Mesodermal cell (in vitro differentiated cells): ENCODE measurements around the gene CWF19L1. TPM values are rescaled to one million over a fixed set of nuclear protein-coding genes. Genes with fewer than 3 reads are reported as not detected.
"Not testable (repeated sequence)": the region's sequence is repeated elsewhere in the genome, so short reads cannot be mapped to it uniquely, and the experiment has no call there.

Experiments used
- H3K27ac ChIP-seq: 2 replicates; pipeline ENCODE4 v1.7.0; 2013; ENCODE audit warnings: mild to moderate bottlenecking, low read depth, low read length, moderate library complexity; ENCODE audit not compliant: severe bottlenecking
- H3K36me3 ChIP-seq: 2 replicates; pipeline ENCODE4 v1.7.1; 2013; ENCODE audit warnings: mild to moderate bottlenecking, low read length, moderate library complexity; ENCODE audit not compliant: control insufficient read depth, insufficient read depth
- H3K4me1 ChIP-seq: one replicate; pipeline ENCODE4 v1.7.1; 2013; ENCODE audit warnings: mild to moderate bottlenecking, low read length; ENCODE audit not compliant: insufficient read depth, control insufficient read depth, poor library complexity, severe bottlenecking
- H3K4me3 ChIP-seq: 2 replicates; pipeline ENCODE4 v1.7.0; 2013; ENCODE audit warnings: low read length, control low read depth, mild to moderate bottlenecking; ENCODE audit not compliant: insufficient read depth, poor library complexity, severe bottlenecking; ENCODE audit errors: extremely low read depth
- H3K9me3 ChIP-seq: 2 replicates; pipeline ENCODE4 v1.7.1; 2013; ENCODE audit warnings: mild to moderate bottlenecking, low read length, moderate library complexity; ENCODE audit not compliant: control insufficient read depth
- WGBS, 2 experiments: methylation state at CpG; one replicate each; pipeline ENCODE4 v1.1.5; 2013; ENCODE audit warnings: missing lambda C conversion rate in 2 of 2; ENCODE audit not compliant: insufficient coverage in 2 of 2; 5-methylcytosine and 5-hydroxymethylcytosine counted together
- polyA plus RNA-seq, 2 experiments: library from polyadenylated mRNA; stranded (reverse); fragments of 50-300 nt; gene quantifications; one replicate each; pipeline ENCODE4 v1.2.3, GENCODE V29; 2013

Gene CWF19L1
- polyA plus RNA-seq (2013, experiment 1 of 2) = 24.1 TPM
- polyA plus RNA-seq (2013, experiment 2 of 2) = 22.7 TPM

DNA sequence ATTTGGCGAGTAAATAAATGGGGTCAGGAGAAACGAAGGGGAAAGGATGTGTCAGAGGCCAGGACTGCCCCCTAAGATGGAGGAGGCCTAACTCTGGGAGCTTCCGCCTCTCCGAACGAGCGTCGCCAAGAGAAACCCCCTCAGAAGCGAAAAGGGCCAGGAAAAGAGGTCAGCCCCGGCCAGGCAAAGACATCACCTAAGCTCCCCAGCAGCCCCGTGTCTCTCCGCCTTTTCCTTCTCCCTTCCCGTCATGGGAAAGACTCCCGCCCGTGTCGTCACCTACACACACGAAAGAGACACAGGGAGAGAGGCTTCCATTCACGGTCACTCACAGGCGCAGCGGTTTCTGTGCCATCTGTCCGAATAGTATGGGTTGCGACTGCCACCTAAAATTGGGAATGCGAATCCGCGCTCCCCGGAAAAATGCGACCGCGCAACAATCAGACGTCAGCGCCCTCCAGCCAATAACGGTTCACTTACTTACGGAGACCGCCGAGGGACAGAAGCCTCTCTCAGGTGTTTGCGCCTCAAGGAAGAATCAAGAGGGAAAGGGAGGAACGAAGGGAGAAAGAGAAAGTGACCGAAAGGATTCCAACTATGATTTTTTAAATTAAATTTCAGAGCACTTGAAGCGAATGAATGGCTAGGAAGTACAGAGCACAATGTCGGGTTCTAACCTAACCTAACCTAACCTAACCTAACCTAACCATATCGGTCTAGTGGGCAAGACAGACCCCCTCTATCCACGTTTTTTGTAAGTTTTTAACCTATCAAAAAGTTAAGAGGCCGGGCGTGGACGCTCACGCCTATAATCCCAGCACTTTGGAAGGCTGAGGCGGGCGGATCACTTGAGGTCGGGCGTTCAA is at the start of gene CWF19L1:
Gene CWF19L1, minus strand, starts transcription at position 400 of the 866 bp plus-strand sequence. Its CDS starts 45 bp downstream, at position 355.
- Histone ChIP-seq H3K4me3 (peak within 1 kb of the TSS; percentile 84), H3K9me3 (no peaks in the 10 kb centered on the region), H3K4me1 (no peaks in the 10 kb centered on the region), H3K27ac (peak within 1 kb of the TSS; percentile 87), H3K36me3 (no peaks in the 10 kb centered on the region)
- 9 to 11% methylated on average over 41 to 43 of the region's 49 CpGs for WGBS, 2 experiments

DNA sequence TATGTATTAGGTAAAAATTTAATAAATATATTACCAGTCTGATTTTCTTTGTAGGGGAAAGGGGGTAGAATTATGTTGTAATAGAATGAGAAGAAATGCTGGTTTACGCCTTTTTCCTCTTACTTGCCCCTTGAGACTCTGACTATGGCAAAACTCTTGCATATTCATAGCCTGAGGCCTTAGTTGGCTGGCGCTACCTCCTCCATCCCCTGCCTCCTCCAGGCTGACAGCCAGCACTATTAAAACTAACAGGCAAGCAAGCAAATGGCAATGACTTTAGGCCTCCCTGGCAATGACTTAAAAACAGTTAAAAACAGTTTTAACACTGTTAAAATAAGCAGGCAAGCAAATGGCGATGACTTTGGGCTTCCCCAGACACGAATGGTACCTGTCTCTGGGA is 48.2 kb upstream of the CWF19L1 start:
- no peaks in the 10 kb centered on the region for H3K4me1 ChIP-seq
- H3K27ac ChIP-seq = no peak overlapping the region
- no peaks in the 10 kb centered on the region for H3K9me3 ChIP-seq
- H3K36me3 ChIP-seq = no peaks in the 10 kb centered on the region
- WGBS, 2 experiments = 77 to 98% methylated on average over 3 of the region's 4 CpGs
- no peak overlapping the region for H3K4me3 ChIP-seq

DNA sequence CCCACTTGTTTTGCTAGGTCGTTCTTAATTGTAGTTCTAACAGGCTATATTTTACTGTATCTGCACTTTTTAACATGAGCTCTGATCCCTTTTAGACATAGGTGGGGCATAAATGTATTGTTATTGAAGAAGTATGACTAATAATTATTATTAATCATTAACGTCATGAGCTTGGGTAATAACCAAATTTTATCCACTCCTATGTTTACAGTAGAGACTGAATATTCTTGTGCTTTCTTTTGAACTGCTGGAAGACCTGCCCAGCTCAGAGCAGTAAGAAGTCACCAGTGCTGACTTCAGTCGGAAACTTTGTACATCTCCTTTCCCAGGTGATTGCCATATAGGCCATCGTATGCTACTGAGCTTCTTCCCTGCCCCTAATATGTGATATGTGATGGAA is 43.9 kb upstream of the CWF19L1 start:
- no peak overlapping the region for H3K4me3 ChIP-seq
- H3K9me3 ChIP-seq = no peaks in the 10 kb centered on the region
- H3K36me3 ChIP-seq = no peaks in the 10 kb centered on the region
- H3K4me1 ChIP-seq = no peaks in the 10 kb centered on the region
- H3K27ac ChIP-seq = no peak overlapping the region
- WGBS, 2 experiments = 100% methylated on average over 1 of the region's 4 CpGs; no CpG with 5 or more reads in 1 of the 2 experiments

DNA sequence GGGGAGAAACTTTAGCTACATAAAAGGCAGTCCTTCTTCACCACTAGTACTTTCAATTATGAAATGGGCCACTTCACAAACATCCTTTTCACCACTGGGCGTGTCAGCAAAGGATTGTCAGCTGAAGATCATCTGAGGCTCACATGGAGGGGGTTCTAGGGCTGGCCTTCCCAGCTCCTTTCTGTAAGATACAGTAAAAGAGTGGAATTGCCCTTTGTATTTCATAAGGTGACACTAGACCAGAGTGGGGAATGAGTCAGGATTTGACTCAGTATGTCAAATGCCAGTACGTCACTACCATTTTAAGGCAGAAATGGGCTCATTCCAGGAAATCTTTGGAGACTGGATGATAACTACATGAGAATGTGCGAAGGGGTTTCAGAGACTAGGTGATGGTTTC is 40.2 kb upstream of the CWF19L1 start:
- H3K9me3 ChIP-seq = no peaks in the 10 kb centered on the region
- no peak overlapping the region for H3K4me3 ChIP-seq
- no peaks in the 10 kb centered on the region for H3K4me1 ChIP-seq
- 78 to 89% methylated on average over 1 to 2 of the region's 3 CpGs for WGBS, 2 experiments
- no peaks in the 10 kb centered on the region for H3K36me3 ChIP-seq
- no peak overlapping the region for H3K27ac ChIP-seq

DNA sequence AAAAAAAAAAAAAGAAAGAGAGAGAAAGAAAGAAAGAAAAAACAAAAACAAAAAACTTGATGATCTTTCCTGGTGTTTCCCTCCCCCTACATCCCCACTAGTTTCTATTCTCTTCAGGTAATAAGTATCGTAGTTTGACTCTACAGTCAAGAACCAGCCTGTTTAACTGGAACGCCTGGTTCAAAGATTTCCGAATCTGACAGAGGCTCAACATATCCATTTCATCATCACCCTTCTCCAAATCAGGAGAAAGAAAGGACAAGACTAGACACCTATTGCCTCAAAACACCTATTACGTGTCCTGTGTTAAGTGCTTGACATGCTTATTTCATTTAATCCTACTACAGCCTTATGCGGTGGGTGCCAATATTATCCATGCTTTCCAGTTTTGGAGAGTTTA is 39.4 kb upstream of the CWF19L1 start:
- WGBS, 2 experiments = 100% methylated on average over 2 to 3 of the region's 5 CpGs
- H3K9me3 ChIP-seq = no peaks in the 10 kb centered on the region

DNA sequence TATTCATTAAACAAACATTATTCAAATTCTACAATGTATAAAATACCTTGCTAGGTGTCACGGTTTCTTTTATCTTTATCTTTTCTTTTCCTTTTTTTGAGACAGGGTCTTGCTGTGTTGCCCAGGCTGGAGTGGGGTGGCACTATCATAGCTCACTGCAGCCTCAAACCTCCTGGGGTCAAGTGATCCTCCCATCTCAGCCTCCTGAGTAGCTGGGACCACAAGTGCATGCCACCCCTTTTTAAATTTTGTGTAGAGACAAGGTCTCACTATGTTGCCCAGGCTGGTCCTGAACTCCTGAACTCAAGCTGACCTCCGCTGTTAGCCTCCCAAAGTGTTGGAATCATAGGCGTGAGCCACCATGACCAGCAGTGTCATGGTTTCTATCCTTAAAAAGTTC is 37.0 kb upstream of the CWF19L1 start:
- WGBS, 2 experiments = 69 to 87% methylated on average over 3 of the region's 3 CpGs
- Histone ChIP-seq H3K27ac (no peak overlapping the region), H3K36me3 (no peaks in the 10 kb centered on the region), H3K4me1 (no peaks in the 10 kb centered on the region), H3K4me3 (no peak overlapping the region), H3K9me3 (no peaks in the 10 kb centered on the region)

More for the DNA sequence above, 39.4 kb upstream of the CWF19L1 start:
- Histone ChIP-seq H3K4me3 (no peak overlapping the region), H3K4me1 (no peaks in the 10 kb centered on the region), H3K36me3 (no peaks in the 10 kb centered on the region), H3K27ac (no peak overlapping the region)

DNA sequence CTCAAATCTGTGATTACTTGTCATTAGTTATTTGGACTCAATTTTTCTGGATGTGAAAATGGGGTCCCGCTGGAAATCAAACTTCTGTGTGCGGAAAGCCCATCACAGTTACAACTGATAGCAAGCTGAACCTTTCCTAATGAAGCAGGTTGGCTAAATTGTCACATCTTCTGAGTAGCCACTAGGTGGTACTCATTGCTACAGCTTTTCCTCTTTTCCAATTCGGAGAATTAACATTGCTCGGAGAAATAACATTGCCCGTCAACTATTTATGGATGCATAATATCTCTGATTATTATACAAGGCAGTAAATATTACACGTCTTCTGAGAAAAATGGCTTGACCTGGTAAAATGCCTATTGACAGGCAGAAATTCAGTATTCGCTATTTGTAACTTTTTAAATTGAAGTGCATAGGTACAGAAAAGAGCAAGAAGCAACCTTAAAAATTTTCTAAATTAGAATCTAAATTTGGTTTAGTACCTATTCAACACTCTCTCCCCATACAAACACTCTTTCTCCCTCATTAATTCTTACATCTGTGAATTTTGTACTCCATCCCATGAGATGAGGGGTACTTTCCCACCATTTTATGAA is 36.4 kb upstream of the CWF19L1 start:
- 33 to 57% methylated on average over 2 to 4 of the region's 7 CpGs for WGBS, 2 experiments
- no peaks in the 10 kb centered on the region for H3K9me3 ChIP-seq
- H3K4me3 ChIP-seq = no peak overlapping the region

DNA sequence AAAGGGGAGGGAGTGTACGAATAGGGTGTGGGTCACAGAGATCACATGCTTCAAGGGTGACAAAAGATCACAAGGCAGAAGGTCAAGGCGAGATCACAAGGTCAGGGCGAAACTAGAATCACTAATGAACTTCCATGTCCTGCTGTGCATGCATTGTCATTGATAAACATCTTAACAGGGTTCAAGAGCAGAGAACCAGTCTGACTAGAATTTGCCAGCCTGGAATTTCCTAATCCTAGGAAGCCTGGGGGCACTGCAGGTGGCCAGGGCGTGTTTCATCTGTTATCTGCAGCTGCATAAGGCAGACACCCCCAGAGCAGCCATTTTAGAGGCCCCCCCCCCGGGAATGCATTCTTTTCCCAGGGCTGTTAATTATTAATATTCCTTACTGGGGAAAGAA is 33.7 kb upstream of the CWF19L1 start:
- H3K27ac ChIP-seq, H3K4me3 ChIP-seq, H3K36me3 ChIP-seq, H3K4me1 ChIP-seq, H3K9me3 ChIP-seq: not testable (repeated sequence)
- WGBS, 2 experiments = 60 to 73% methylated on average over 2 to 3 of the region's 5 CpGs

More for the DNA sequence above, 36.4 kb upstream of the CWF19L1 start:
- no peaks in the 10 kb centered on the region for H3K4me1 ChIP-seq
- no peak overlapping the region for H3K27ac ChIP-seq
- H3K36me3 ChIP-seq = no peaks in the 10 kb centered on the region

DNA sequence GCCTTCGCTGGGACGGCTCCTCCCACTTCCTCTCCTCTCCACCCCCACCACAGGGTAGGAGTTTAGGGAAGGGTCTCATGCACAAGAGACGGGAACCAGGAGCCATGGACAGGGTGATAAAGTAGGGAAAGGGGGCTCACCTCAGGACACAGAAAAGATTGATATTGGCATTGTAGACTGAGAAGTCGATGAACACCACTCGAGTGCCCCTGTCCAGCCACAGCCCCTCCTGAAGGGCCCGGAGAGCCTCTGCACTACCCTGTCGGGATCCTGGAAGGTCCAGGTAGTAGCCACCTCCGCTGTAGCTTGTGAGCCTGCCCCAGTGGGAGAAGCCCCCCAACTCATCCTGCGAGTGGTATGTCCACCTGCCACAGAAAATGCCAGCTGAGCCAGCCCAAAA is 29.8 kb upstream of the CWF19L1 start:
- H3K4me1 ChIP-seq = no peaks in the 10 kb centered on the region
- no peaks in the 10 kb centered on the region for H3K36me3 ChIP-seq
- WGBS, 2 experiments = 84 to 91% methylated on average over 6 to 7 of the region's 9 CpGs
- H3K9me3 ChIP-seq = no peaks in the 10 kb centered on the region
- no peak overlapping the region for H3K27ac ChIP-seq
- no peak overlapping the region for H3K4me3 ChIP-seq

DNA sequence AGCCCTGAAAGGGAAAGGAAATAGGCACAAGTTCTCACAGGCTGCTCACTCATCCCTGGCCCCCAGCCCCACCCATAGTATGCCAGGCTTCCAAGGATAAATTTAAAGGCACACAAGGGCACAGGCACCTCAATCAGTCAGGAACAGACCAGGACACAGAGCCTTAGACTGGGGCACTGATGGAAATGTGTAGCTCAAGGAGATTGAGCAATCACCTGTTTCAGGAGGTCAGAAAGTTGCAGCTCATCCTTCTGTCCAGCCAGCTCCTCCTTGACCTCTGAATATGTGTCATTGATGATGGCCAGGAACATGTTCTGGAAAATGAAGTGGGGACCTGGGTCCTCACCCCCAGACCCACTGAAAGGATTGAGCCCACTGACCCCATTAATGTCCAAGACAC is 25.6 kb upstream of the CWF19L1 start:
- no peaks in the 10 kb centered on the region for H3K36me3 ChIP-seq
- H3K9me3 ChIP-seq = no peaks in the 10 kb centered on the region
- H3K4me1 ChIP-seq = no peaks in the 10 kb centered on the region
- no peak overlapping the region for H3K27ac ChIP-seq
- no peak overlapping the region for H3K4me3 ChIP-seq

DNA sequence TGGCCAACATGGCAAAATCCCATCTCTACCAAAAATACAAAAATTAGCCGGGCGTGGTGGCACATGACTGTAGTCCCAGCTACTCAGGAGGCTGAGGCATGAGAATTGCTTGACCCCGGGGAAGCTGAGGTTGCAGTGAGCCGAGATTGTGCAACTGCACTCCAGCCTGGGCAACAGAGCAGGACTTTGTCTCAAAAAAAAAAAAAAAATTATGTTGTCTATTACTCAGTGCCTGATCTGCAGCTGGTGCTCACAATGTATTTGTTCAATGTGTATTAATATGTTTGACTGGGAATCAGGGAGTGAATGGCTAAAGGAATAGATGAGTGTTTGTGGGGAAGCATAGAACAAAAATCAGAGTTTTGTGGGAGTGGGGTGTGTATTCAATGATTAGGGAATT is 24.9 kb upstream of the CWF19L1 start:
- H3K9me3 ChIP-seq, H3K4me3 ChIP-seq, H3K36me3 ChIP-seq, H3K27ac ChIP-seq, H3K4me1 ChIP-seq: not testable (repeated sequence)
- 76 to 93% methylated on average over 4 of the region's 4 CpGs for WGBS, 2 experiments
